OCI-LY3 (cell line): ENCODE results near the gene MPIG6B.

Experiments
- H2AFZ ChIP-seq: fragments of 200-600, 300-600 bp; shearing (Covaris generic); 2 replicates; pipeline ENCODE4 v1.6.0; 2014; ENCODE audit warnings: antibody characterized with exemption, low read depth, low read length
- H3K27ac ChIP-seq: fragments of 200-600, 300-600 bp; sonication (generic); 2 replicates; pipeline ENCODE4 v1.5.1; 2014; ENCODE audit warnings: mild to moderate bottlenecking, low read length, moderate library complexity, mixed read lengths
- H3K27me3 ChIP-seq: fragments of 200-600, 300-600 bp; sonication (generic); 2 replicates; pipeline ENCODE4 v1.6.1; 2014; ENCODE audit warnings: low read depth, low read length, mixed read lengths
- H3K36me3 ChIP-seq: fragments of 200-600, 300-600 bp; sonication (generic); replicated peaks from 2 replicates; pipeline ENCODE3; 2014; ENCODE audit warnings: low read depth, low read length, mixed read lengths
- H3K4me1 ChIP-seq: fragments of 300-600, 200-600 bp; sonication (generic); 2 replicates; pipeline ENCODE4 v1.6.1; 2014; ENCODE audit warnings: low read length, mixed read lengths
- H3K4me2 ChIP-seq: fragments of 200-600, 300-600 bp; sonication (generic); 2 replicates; pipeline ENCODE4 v1.6.1; 2014; ENCODE audit warnings: low read length, mixed read lengths
- H3K4me3 ChIP-seq: fragments of 300-600, 200-600 bp; sonication (generic); 2 replicates; pipeline ENCODE4 v1.5.1; 2014; ENCODE audit warnings: antibody characterized with exemption, mild to moderate bottlenecking, low read length, moderate library complexity
- H3K79me2 ChIP-seq: fragments of 300-600, 200-600 bp; shearing (Covaris generic); 2 replicates; pipeline ENCODE4 v1.6.1; 2014; ENCODE audit warnings: mild to moderate bottlenecking, low read length, mixed read lengths
- H3K9ac ChIP-seq: fragments of 300-600, 200-600 bp; shearing (Covaris generic); 2 replicates; pipeline ENCODE4 v1.6.0; 2014; ENCODE audit warnings: mild to moderate bottlenecking, low read length, moderate library complexity
- H3K9me3 ChIP-seq: fragments of 200-600, 300-600 bp; shearing (Covaris generic); 2 replicates; pipeline ENCODE4 v1.6.1; 2014; ENCODE audit warnings: low read length, mixed read lengths; ENCODE audit not compliant: insufficient read depth
- H4K20me1 ChIP-seq: fragments of 200-600, 300-600 bp; sonication (generic); 2 replicates; pipeline ENCODE4 v1.6.1; 2016; ENCODE audit warnings: low read length, mixed read lengths; ENCODE audit not compliant: insufficient read depth
- EZH2phosphoT487 ChIP-seq: fragments of 200-600 bp; shearing (Covaris generic); IDR thresholded peaks from 2 replicates; pipeline ENCODE4 v1.6.1; 2018; ENCODE audit warnings: antibody characterized with exemption, mixed run types, low read depth
- TF ChIP-seq, protein P1 (sequence below): fragments of 200-600, 300-600 bp; sonication (generic); IDR thresholded peaks from 2 replicates; pipeline ENCODE4 v1.5.1; 2014; ENCODE audit warnings: antibody characterized with exemption, low read length, low read depth

MPIG6B gene

DNA sequence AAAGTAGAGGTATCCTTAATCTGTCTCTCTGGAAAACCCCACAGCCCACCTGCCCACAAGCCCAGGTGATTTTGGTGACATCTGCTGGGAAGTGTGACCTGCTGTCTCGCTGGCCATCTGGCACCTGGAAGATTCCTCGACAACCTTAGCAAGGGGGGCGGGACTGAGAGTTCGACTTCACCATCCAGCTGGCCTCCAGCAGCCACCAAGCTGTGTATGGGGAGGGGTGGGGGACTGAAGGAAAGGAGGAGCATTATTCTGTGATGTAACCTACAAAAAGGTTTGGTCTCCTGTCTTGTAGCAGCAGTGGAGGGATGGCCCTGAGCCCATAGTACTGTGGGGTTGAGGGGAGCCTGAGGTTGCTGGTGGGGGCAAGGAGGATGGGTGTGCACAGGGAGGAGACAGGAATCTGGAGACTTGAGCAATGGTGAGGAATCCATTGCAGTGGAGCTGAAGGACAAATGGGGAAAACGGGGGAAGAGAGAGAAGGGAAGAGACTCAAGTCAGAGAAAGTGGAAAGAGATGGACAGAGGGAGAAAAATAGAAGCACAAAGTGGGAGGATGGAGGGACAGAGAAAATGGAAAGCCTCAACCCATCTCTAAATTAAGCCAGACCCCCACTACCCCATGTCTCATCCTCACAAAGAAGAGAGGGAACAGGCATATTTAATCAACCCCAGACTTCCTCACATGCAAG is 12.5 kb upstream of the MPIG6B start:
- H3K36me3 ChIP-seq = no peaks in the 10 kb centered on the region
- H3K4me1 ChIP-seq = peaks cover 6% of the 10 kb centered on the region
- TF ChIP-seq EZH2phosphoT487 = no peak
- TF ChIP-seq, protein P1, sequence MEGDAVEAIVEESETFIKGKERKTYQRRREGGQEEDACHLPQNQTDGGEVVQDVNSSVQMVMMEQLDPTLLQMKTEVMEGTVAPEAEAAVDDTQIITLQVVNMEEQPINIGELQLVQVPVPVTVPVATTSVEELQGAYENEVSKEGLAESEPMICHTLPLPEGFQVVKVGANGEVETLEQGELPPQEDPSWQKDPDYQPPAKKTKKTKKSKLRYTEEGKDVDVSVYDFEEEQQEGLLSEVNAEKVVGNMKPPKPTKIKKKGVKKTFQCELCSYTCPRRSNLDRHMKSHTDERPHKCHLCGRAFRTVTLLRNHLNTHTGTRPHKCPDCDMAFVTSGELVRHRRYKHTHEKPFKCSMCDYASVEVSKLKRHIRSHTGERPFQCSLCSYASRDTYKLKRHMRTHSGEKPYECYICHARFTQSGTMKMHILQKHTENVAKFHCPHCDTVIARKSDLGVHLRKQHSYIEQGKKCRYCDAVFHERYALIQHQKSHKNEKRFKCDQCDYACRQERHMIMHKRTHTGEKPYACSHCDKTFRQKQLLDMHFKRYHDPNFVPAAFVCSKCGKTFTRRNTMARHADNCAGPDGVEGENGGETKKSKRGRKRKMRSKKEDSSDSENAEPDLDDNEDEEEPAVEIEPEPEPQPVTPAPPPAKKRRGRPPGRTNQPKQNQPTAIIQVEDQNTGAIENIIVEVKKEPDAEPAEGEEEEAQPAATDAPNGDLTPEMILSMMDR = no peak
- no peak overlapping the region for H3K27ac ChIP-seq
- no peak overlapping the region for H3K4me3 ChIP-seq
- no peaks in the 10 kb centered on the region for H3K79me2 ChIP-seq
- H4K20me1 ChIP-seq = no peaks in the 10 kb centered on the region
- no peaks in the 10 kb centered on the region for H3K9me3 ChIP-seq
- no peak overlapping the region for H3K9ac ChIP-seq
- H3K4me2 ChIP-seq = no peak overlapping the region
- H2AFZ ChIP-seq = no peak overlapping the region
- H3K27me3 ChIP-seq = no peaks in the 10 kb centered on the region

GRCh38 chr6:31711233-31711632 is 11.9 kb upstream of the MPIG6B start:
- Histone ChIP-seq H4K20me1 (no peaks in the 10 kb centered on the region), H3K9me3 (no peaks in the 10 kb centered on the region), H3K4me1 (peaks cover 6% of the 10 kb centered on the region), H3K79me2 (no peaks in the 10 kb centered on the region), H3K4me2 (no peak overlapping the region), H3K27me3 (no peaks in the 10 kb centered on the region), H3K27ac (no peak overlapping the region), H2AFZ (no peak overlapping the region), H3K36me3 (no peaks in the 10 kb centered on the region), H3K4me3 (no peak overlapping the region), H3K9ac (no peak overlapping the region)
- TF ChIP-seq, protein P1 = no peak
- TF ChIP-seq EZH2phosphoT487 = no peak

GRCh38 chr6:31712296-31712695 is 10.9 kb upstream of the MPIG6B start:
- no peaks in the 10 kb centered on the region for H3K27me3 ChIP-seq
- H3K36me3 ChIP-seq = no peaks in the 10 kb centered on the region
- H3K4me1 ChIP-seq = peaks cover 6% of the 10 kb centered on the region
- H4K20me1 ChIP-seq = no peaks in the 10 kb centered on the region
- no peak for TF ChIP-seq EZH2phosphoT487
- TF ChIP-seq, protein P1 = peak; percentile 19
- no peak overlapping the region for H3K27ac ChIP-seq
- H3K4me2 ChIP-seq = no peak overlapping the region
- H2AFZ ChIP-seq = no peak overlapping the region
- no peaks in the 10 kb centered on the region for H3K9me3 ChIP-seq
- H3K4me3 ChIP-seq = no peak overlapping the region
- no peak overlapping the region for H3K9ac ChIP-seq
- H3K79me2 ChIP-seq = no peaks in the 10 kb centered on the region

DNA sequence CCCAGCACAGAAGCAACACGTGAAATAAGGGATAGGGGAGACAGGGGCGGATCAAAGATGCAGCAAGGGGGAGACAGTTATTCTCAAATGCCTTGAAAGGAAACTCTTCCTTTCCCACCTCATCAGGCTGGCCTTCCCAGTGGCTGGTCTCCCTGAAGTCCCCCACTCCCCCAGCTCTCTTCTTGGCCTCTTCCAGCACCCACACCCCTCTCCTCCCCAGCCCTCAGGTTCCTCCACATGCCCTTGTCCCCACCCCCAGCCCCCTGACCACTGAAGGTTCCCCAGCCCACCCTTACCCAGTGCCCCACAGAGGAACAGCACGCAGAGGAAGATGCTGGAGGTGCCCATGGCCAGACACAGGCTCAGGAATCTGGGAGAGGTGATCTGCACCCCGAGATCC is 9.7 kb upstream of the MPIG6B start:
- H3K4me3 ChIP-seq = no peak overlapping the region
- no peak overlapping the region for H2AFZ ChIP-seq
- H3K27me3 ChIP-seq = no peaks in the 10 kb centered on the region
- H3K36me3 ChIP-seq = no peaks in the 10 kb centered on the region
- TF ChIP-seq, protein P1 = no peak
- no peak for TF ChIP-seq EZH2phosphoT487
- H3K4me1 ChIP-seq = peaks cover 6% of the 10 kb centered on the region
- no peak overlapping the region for H3K4me2 ChIP-seq
- no peaks in the 10 kb centered on the region for H3K79me2 ChIP-seq
- H4K20me1 ChIP-seq = no peaks in the 10 kb centered on the region
- H3K9me3 ChIP-seq = no peaks in the 10 kb centered on the region
- H3K27ac ChIP-seq = no peak overlapping the region
- H3K9ac ChIP-seq = no peak overlapping the region
